Ishikawa (cell line): ENCODE data around the gene BET1.

Source experiments
- CEBPB ChIP-seq: IDR thresholded peaks from 2 replicates; pipeline ENCODE4 v1.6.1; 2012
- CREB1 ChIP-seq: IDR thresholded peaks from 2 replicates; pipeline ENCODE4 v1.6.1; 2012; ENCODE audit warnings: low read depth
- TEAD4 ChIP-seq: IDR thresholded peaks from 2 replicates; pipeline ENCODE4 v1.6.1; 2012
- ZBTB7A ChIP-seq: IDR thresholded peaks from 2 replicates; pipeline ENCODE4 v1.6.1; 2012; ENCODE audit warnings: low read depth

- TF ChIP-seq CEBPB = no peak
- TF ChIP-seq TEAD4 = no peak
- no peak for TF ChIP-seq CREB1
- TF ChIP-seq ZBTB7A = no peak
Observed at GRCh38 chr7:93997868-93998267, 6.3 kb downstream of the BET1 start.
